Measurements from ENCODE around the gene LSM14B. TPM values are rescaled to one million over a fixed set of nuclear protein-coding genes. Genes with fewer than 3 reads are reported as not detected.

LSM14B gene
- total RNA-seq, 2 donors from 2014 or later, result 24.4 to 26.3 TPM

- intact Hi-C loops (cut with DNase I), result no loop called here
Measured at GRCh38 chr20:62171245-62171644, 49.0 kb downstream of the LSM14B start.

GRCh38 chr20:62172666-62173065, 50.4 kb downstream of the LSM14B start:
- DNase-seq (ENCODE audit: low spot score), result no peak
- intact Hi-C loops (cut with DNase I), result no loop called here

More at GRCh38 chr20:62171245-62171644, 49.0 kb downstream of the LSM14B start:
- DNase-seq (ENCODE audit: low spot score), result no peak

- DNase-seq (ENCODE audit: low spot score), result no peak
- intact Hi-C loops (cut with DNase I), result no loop called here
Measured at GRCh38 chr20:62174021-62174804, 51.9 kb downstream of the LSM14B start.

GRCh38 chr20:62174870-62175624, 52.8 kb downstream of the LSM14B start:
- DNase-seq (ENCODE audit: low spot score), result no peak
- intact Hi-C loops (cut with DNase I), result loop anchor here in 1 of 2 donors (5.0 kb wide), 1 partner anchor 1648 kb away; no protein-coding TSS in a partner anchor

- intact Hi-C loops (cut with DNase I), result loop anchor here in 1 of 2 donors (5.0 kb wide), 1 partner anchor 1648 kb away; no protein-coding TSS in a partner anchor
- DNase-seq (ENCODE audit: low spot score), result no peak
Measured at GRCh38 chr20:62175711-62176110, 53.4 kb downstream of the LSM14B start.

GRCh38 chr20:62176866-62177265, 54.6 kb downstream of the LSM14B start:
- no peak for DNase-seq (ENCODE audit: low spot score)
- intact Hi-C loops (cut with DNase I), result loop anchor here in 1 of 2 donors (5.0 kb wide), 1 partner anchor 1650 kb away; no protein-coding TSS in a partner anchor

- intact Hi-C loops (cut with DNase I), result loop anchor here in 1 of 2 donors (5.0 kb wide), 1 partner anchor 1650 kb away; no protein-coding TSS in a partner anchor
- no peak for DNase-seq (ENCODE audit: low spot score)
Measured at GRCh38 chr20:62177307-62177706, 55.0 kb downstream of the LSM14B start.

- intact Hi-C loops (cut with DNase I), result loop anchor here in 1 of 2 donors (5.0 kb wide), 1 partner anchor 1651 kb away; no protein-coding TSS in a partner anchor
- DNase-seq (ENCODE audit: low spot score), result no peak
Measured at GRCh38 chr20:62178316-62179161, 56.3 kb downstream of the LSM14B start.

GRCh38 chr20:62179162-62179504, 56.9 kb downstream of the LSM14B start:
- no peak for DNase-seq (ENCODE audit: low spot score)
- intact Hi-C loops (cut with DNase I), result loop anchor here in 1 of 2 donors (5.0 kb wide), 1 partner anchor 1652 kb away; no protein-coding TSS in a partner anchor

GRCh38 chr20:62181808-62182207, 59.5 kb downstream of the LSM14B start:
- intact Hi-C loops (cut with DNase I), result loop anchor here (5.0 kb wide), 2 partner anchors 205 to 1875 kb away; partner anchors contain the start of gene RPS21 (in 1 of the 2)
- DNase-seq (ENCODE audit: low spot score), result no peak

- peak; percentile 98 for DNase-seq (ENCODE audit: low spot score)
- intact Hi-C loops (cut with DNase I), result loop anchor here (5.0 kb wide), 2 partner anchors 205 to 1875 kb away; partner anchors contain the start of gene RPS21 (in 1 of the 2)
Measured at GRCh38 chr20:62182469-62183425, 60.5 kb downstream of the LSM14B start, which contains the start of gene MTG2. Gene MTG2 (plus strand): TSS chr20:62183028. CDS start chr20:62193421, 10,393 bp downstream.

GRCh38 chr20:62183426-62184142, 61.3 kb downstream of the LSM14B start:
- intact Hi-C loops (cut with DNase I), result loop anchor here (5.0 kb wide), 2 partner anchors 204 to 1874 kb away; partner anchors contain the start of gene RPS21 (in 1 of the 2)
- no peak for DNase-seq (ENCODE audit: low spot score)

Other genes with a start within 250 kb of the LSM14B start
- 10 to 100 TPM in 1 of 2 donors, 1 to 10 TPM in 1; 8.8 to 11.4 TPM for gene TAF4, start 56.6 kb upstream of the LSM14B start, total RNA-seq
- gene PSMA7, start 20.9 kb downstream of the LSM14B start, total RNA-seq, result 100 to 1,000 TPM; 179 to 194 TPM
- gene SS18L1, start 21.3 kb downstream of the LSM14B start, total RNA-seq, result 10 to 100 TPM in 1 of 2 donors, 1 to 10 TPM in 1; 9.7 to 10.3 TPM
- 10 to 100 TPM; 19.8 to 23.8 TPM for gene MTG2, start 60.6 kb downstream of the LSM14B start, total RNA-seq
- not detected for gene HRH3, start 97.8 kb downstream of the LSM14B start, total RNA-seq
- 10 to 100 TPM; 31.8 to 34.7 TPM for gene OSBPL2, start 116.0 kb downstream of the LSM14B start, total RNA-seq
- 10 to 100 TPM; 60.9 to 70.3 TPM for gene ADRM1, start 180.5 kb downstream of the LSM14B start, total RNA-seq
- gene LAMA5, start 244.8 kb downstream of the LSM14B start, total RNA-seq, result 100 to 1,000 TPM; 131 to 183 TPM

Data from posterior vena cava (tissue), 2 donors.